B cell (primary cell): ENCODE measurements around the gene LIPA.

Experiments used
- CTCF ChIP-seq: fragments of 200-600 bp; IDR thresholded peaks from one replicate; pipeline ENCODE4 v1.8.0; 2022; ENCODE audit warnings: antibody characterized with exemption, mild to moderate bottlenecking
- EZH2 ChIP-seq: IDR thresholded peaks from 2 replicates; pipeline ENCODE4 v1.6.1; 2012; ENCODE audit warnings: borderline replicate concordance, low read depth, mild to moderate bottlenecking, moderate library complexity, low read length; ENCODE audit not compliant: insufficient read depth, poor library complexity, severe bottlenecking

DNA sequence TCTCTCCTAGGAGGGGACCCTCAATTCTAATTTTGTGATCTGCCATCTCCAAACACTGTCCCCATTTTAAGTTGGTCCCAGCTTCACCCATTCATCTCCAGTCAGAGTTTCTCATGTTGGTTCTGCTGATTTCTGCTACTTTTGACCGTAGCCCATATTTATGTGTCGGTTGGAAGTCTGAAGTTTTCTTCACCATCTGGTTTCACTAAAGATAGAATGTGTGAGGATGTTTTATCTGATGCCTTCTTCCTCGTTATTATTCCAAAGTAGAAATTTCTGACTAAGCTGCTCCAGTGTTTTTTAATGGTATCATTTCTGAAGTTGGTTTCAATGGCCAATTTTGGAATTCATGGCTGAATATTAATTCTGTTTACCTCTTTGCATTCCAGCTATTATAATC, 28.9 kb upstream of the LIPA start:
- TF ChIP-seq CTCF (no peak), EZH2 (no peak)
